Gastroesophageal sphincter (tissue), 3 donors: ENCODE results near the gene TFB1M.
"Not testable (repeated sequence)": the region's sequence is repeated elsewhere in the genome, so short reads cannot be mapped to it uniquely, and the experiment has no call there.

ENCODE experiments used
- CTCF ChIP-seq, 4 experiments: fragments of 200-600 bp in 2 of 4; fragments of 450-650 bp in 2 of 4; sonication (generic) in 1 of 4; IDR thresholded peaks; one replicate each; pipeline ENCODE4 v1.5.1; 2017 to 2019; ENCODE audit warnings: antibody characterized with exemption in 4 of 4, mild to moderate bottlenecking in 2 of 4, moderate library complexity in 2 of 4
- EP300 ChIP-seq: sonication (generic); formaldehyde crosslinking; IDR thresholded peaks from one replicate; pipeline ENCODE4 v1.6.1; 2017; ENCODE audit warnings: antibody characterized with exemption, mild to moderate bottlenecking
- POLR2A ChIP-seq, 2 donors: fragments of 450-650 bp; IDR thresholded peaks; one replicate each; pipeline ENCODE4 v1.6.1; 2017; ENCODE audit warnings: antibody characterized with exemption in 2 of 2, mild to moderate bottlenecking in 2 of 2, moderate library complexity in 1 of 2
- POLR2AphosphoS5 ChIP-seq: sonication (generic); formaldehyde crosslinking; IDR thresholded peaks from one replicate; pipeline ENCODE4 v1.6.1; 2017; ENCODE audit warnings: antibody characterized with exemption

- not testable (repeated sequence) for TF ChIP-seq POLR2AphosphoS5; CTCF (IDR thresholded peaks at IDR 0.05); POLR2A (IDR thresholded peaks at IDR 0.05); EP300
Observed at GRCh38 chr6:155362968-155363632, 48.8 kb upstream of the TFB1M start.
